ENCODE measurements around the gene GABBR2. TPM values are rescaled to one million over a fixed set of nuclear protein-coding genes. Genes with fewer than 3 reads are reported as not detected.

The GABBR2 gene
- total and polyA plus RNA-seq, 2 experiments from 2014 or later: 0.89 to 1.3 TPM

DNA sequence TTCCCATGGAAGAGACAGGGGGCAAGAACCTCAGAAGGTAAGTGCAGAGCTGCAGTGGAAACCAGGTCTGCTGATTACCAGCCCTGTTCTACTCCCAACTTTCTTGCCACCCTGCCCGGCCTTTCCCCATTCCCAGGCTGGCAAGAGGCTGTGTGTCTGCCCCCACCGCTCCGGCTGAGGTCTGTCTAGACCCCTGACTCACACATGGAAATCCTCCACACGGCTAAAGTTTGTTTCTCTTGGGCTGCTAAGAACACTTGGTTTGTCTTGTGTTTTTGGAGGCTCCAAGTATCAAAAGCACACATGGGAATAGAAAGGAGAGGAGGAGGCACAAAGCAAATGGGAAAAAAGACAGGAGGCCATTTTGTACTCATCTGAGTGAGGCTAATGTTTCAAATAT is 168.3 kb downstream of the GABBR2 start:
- Histone ChIP-seq H2AFZ (no peak overlapping the region), H3K27ac (ENCODE audit: low read depth) (no peak overlapping the region)

More for the DNA sequence above, 168.3 kb downstream of the GABBR2 start:
- no peaks in the 10 kb centered on the region for H3K27me3 ChIP-seq (ENCODE audit: insufficient read depth)
- Mint-ChIP-seq H3K27ac (no peak overlapping the region), H3K36me3 (ENCODE audit: low read depth) (peaks cover 3% of the 10 kb centered on the region; the same call in 1 of the 3 replicates), H3K4me1 (no peaks in the 10 kb centered on the region), H3K27me3 (ENCODE audit: insufficient read depth, low read depth, poor library complexity) (peaks cover 7% of the 10 kb centered on the region), H3K9me3 (peaks cover 8% of the 10 kb centered on the region; the same call in 2 of the 3 replicates), H3K4me3 (no peak overlapping the region)
- H3F3A ChIP-seq (replicated peaks; ENCODE audit: low read depth): no peaks in the 10 kb centered on the region
- H3K36me3 ChIP-seq (ENCODE audit: insufficient read depth): no peaks in the 10 kb centered on the region
- no peak for TF ChIP-seq ETS1 (IDR thresholded peaks at IDR 0.05)
- TF ChIP-seq JUNB (IDR thresholded peaks at IDR 0.05; ENCODE audit: unreplicated experiment): no peak
- TF ChIP-seq POLR2AphosphoS5 (IDR thresholded peaks at IDR 0.05; ENCODE audit: low read depth): no peak
- no peak for TF ChIP-seq EZH2 (IDR thresholded peaks at IDR 0.05; ENCODE audit: low read depth, unreplicated experiment)
- TF ChIP-seq ZNF114 (CRISPR knock-in tag; IDR thresholded peaks at IDR 0.05): no peak
- TF ChIP-seq CREB1 (CRISPR knock-in tag; IDR thresholded peaks at IDR 0.05; ENCODE audit: low read depth): no peak
- no peak for TF ChIP-seq ZNF331 (CRISPR knock-in tag; IDR thresholded peaks at IDR 0.05; ENCODE audit: low read depth)
- no peak for TF ChIP-seq EZH2phosphoT487 (IDR thresholded peaks at IDR 0.05; ENCODE audit: unreplicated experiment)
- no peak for TF ChIP-seq STAT1 (IDR thresholded peaks at IDR 0.05; ENCODE audit: unreplicated experiment)
- TF ChIP-seq ZNF462 (CRISPR knock-in tag; IDR thresholded peaks at IDR 0.05): no peak
- TF ChIP-seq NANOG (IDR thresholded peaks at IDR 0.05; ENCODE audit: borderline replicate concordance): no peak
- TF ChIP-seq, protein P1, sequence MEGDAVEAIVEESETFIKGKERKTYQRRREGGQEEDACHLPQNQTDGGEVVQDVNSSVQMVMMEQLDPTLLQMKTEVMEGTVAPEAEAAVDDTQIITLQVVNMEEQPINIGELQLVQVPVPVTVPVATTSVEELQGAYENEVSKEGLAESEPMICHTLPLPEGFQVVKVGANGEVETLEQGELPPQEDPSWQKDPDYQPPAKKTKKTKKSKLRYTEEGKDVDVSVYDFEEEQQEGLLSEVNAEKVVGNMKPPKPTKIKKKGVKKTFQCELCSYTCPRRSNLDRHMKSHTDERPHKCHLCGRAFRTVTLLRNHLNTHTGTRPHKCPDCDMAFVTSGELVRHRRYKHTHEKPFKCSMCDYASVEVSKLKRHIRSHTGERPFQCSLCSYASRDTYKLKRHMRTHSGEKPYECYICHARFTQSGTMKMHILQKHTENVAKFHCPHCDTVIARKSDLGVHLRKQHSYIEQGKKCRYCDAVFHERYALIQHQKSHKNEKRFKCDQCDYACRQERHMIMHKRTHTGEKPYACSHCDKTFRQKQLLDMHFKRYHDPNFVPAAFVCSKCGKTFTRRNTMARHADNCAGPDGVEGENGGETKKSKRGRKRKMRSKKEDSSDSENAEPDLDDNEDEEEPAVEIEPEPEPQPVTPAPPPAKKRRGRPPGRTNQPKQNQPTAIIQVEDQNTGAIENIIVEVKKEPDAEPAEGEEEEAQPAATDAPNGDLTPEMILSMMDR (conservative IDR thresholded peaks at IDR 0.05; ENCODE audit: low read depth in 2 of 2): no peak
- TF ChIP-seq REST (IDR thresholded peaks at IDR 0.05; ENCODE audit: unreplicated experiment): no peak
- DNase-seq (ENCODE audit: low spot score) (no peak), ATAC-seq (no peak)
- H3K4me2 ChIP-seq: no peak overlapping the region
- H3K9me2 ChIP-seq (ENCODE audit: insufficient read depth): no peaks in the 10 kb centered on the region
- no peak overlapping the region for H3K4me3 ChIP-seq
- no peaks in the 10 kb centered on the region for H3K4me1 ChIP-seq (ENCODE audit: insufficient read depth)
- H3K79me2 ChIP-seq (replicated peaks; ENCODE audit: insufficient read depth): no peaks in the 10 kb centered on the region
- no peaks in the 10 kb centered on the region for H4K20me1 ChIP-seq (replicated peaks; ENCODE audit: insufficient read depth)

Data from GM23338 (cell line).